ENCODE results near the gene SPATA17. TPM values are rescaled to one million over a fixed set of nuclear protein-coding genes. Genes with fewer than 3 reads are reported as not detected.

The SPATA17 gene
- total RNA-seq, result 0.30 and 0.55 TPM in 2 replicates

GRCh38 chr1:217630711-217631591, at the start of gene SPATA17, which contains the start of gene GPATCH2:
Gene SPATA17 (plus strand): TSS chr1:217631344. CDS start chr1:217631379, 35 bp downstream.
Gene GPATCH2 (minus strand): TSS chr1:217631090. CDS start chr1:217630971, 119 bp downstream.

Other genes starting within 250 kb of the SPATA17 start
- 9.4 and 9.9 TPM in 2 replicates for gene GPATCH2, start 254 bp upstream of the SPATA17 start, total RNA-seq